AG09319 (cell line): ENCODE results near the gene WIPI1.
A peak's percentile ranks its signal among the peaks of the same experiment; 100 is the strongest.

Experiments
- DNase-seq: peaks from one replicate; pipeline ENCODE4 v3.0.0-alpha.2; 2010; ENCODE audit warnings: low read depth; ENCODE audit errors: extremely low read depth
- CTCF ChIP-seq: IDR thresholded peaks from 2 replicates; pipeline ENCODE4 v1.5.1; 2011; ENCODE audit warnings: low read depth, mild to moderate bottlenecking, inconsistent platforms, low read length, moderate library complexity

WIPI1 gene

GRCh38 chr17:68384941-68385340 is 72.4 kb downstream of the WIPI1 start:
- DNase-seq: no peak
- no peak for TF ChIP-seq CTCF

GRCh38 chr17:68384471-68384870 is 72.8 kb downstream of the WIPI1 start:
- no peak for TF ChIP-seq CTCF
- DNase-seq: no peak

- no peak for TF ChIP-seq CTCF
- peak; percentile 61 for DNase-seq
Observed at GRCh38 chr17:68383443-68384321, 73.6 kb downstream of the WIPI1 start.

- DNase-seq: no peak
- no peak for TF ChIP-seq CTCF
Observed at GRCh38 chr17:68383120-68383442, 74.2 kb downstream of the WIPI1 start.

- no peak for TF ChIP-seq CTCF
- DNase-seq: no peak
Observed at GRCh38 chr17:68382582-68383085, 74.7 kb downstream of the WIPI1 start.

GRCh38 chr17:68381076-68381900 is 76.0 kb downstream of the WIPI1 start:
- peak; percentile 92 for DNase-seq

More at GRCh38 chr17:68381076-68381900, 76.0 kb downstream of the WIPI1 start:
- TF ChIP-seq CTCF: no peak
